NB4 (cell line): ENCODE results near the gene KCNH6.

ENCODE experiments used
- MYC ChIP-seq: IDR thresholded peaks from 2 replicates; pipeline ENCODE4 v1.6.1; 2011; ENCODE audit warnings: low read depth, low read length
- POLR2A ChIP-seq: IDR thresholded peaks from 2 replicates; pipeline ENCODE4 v1.6.1; 2011; ENCODE audit warnings: mild to moderate bottlenecking; ENCODE audit not compliant: insufficient read length; ENCODE audit errors: extremely low read depth
- TF ChIP-seq, protein P1 (sequence below): IDR thresholded peaks from one replicate; pipeline ENCODE4 v1.5.1; 2012; ENCODE audit warnings: low read depth, low read length
- TF ChIP-seq, protein P2 (sequence below): IDR thresholded peaks from 2 replicates; pipeline ENCODE4 v1.6.1; 2011; ENCODE audit warnings: low read depth, low read length

- TF ChIP-seq, protein P1, sequence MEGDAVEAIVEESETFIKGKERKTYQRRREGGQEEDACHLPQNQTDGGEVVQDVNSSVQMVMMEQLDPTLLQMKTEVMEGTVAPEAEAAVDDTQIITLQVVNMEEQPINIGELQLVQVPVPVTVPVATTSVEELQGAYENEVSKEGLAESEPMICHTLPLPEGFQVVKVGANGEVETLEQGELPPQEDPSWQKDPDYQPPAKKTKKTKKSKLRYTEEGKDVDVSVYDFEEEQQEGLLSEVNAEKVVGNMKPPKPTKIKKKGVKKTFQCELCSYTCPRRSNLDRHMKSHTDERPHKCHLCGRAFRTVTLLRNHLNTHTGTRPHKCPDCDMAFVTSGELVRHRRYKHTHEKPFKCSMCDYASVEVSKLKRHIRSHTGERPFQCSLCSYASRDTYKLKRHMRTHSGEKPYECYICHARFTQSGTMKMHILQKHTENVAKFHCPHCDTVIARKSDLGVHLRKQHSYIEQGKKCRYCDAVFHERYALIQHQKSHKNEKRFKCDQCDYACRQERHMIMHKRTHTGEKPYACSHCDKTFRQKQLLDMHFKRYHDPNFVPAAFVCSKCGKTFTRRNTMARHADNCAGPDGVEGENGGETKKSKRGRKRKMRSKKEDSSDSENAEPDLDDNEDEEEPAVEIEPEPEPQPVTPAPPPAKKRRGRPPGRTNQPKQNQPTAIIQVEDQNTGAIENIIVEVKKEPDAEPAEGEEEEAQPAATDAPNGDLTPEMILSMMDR, result no peak
- TF ChIP-seq POLR2A (no peak), MYC (no peak)
- TF ChIP-seq, protein P2, sequence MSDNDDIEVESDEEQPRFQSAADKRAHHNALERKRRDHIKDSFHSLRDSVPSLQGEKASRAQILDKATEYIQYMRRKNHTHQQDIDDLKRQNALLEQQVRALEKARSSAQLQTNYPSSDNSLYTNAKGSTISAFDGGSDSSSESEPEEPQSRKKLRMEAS, result no peak
Observed at GRCh38 chr17:63537991-63538692, 15.0 kb downstream of the KCNH6 start.
